ENCODE data around the gene RBM26. TPM values are rescaled to one million over a fixed set of nuclear protein-coding genes. Genes with fewer than 3 reads are reported as not detected.

Gene RBM26
- total RNA-seq, 1 experiment from 2014 or later = 65.7 TPM

DNA sequence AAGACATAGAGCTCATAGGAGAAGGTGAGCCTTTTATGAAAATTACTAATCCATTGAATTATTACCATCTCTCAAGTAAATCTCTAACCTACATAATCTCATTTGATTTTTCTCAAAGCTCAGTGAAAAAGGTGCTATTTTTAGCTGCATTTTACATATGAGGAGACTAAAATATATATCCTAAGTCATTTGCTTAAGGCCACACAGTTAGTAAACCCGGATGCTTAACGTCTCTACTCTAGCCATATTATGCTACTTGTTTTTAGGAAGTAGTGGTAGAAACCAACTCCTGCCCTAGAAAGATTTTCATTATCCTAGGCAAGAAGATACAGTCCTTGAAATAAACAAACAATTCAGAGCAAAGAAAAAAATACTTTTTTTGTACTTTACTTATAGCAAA, 108.9 kb downstream of the RBM26 start:
- Histone ChIP-seq H3K27me3 (replicated peaks; ENCODE audit: insufficient read depth, low read depth, low read length, poor library complexity) (no peaks in the 10 kb centered on the region), H3K4me1 (ENCODE audit: insufficient read depth, low read length, poor library complexity, severe bottlenecking) (no peaks in the 10 kb centered on the region), H3K4me3 (ENCODE audit: low read depth, low read length, poor library complexity, severe bottlenecking) (no peak overlapping the region), H3K9me3 (ENCODE audit: low read depth, low read length, poor library complexity, severe bottlenecking) (no peaks in the 10 kb centered on the region), H3K36me3 (ENCODE audit: insufficient read depth, low read length, poor library complexity, severe bottlenecking) (no peaks in the 10 kb centered on the region), H3K27ac (ENCODE audit: low read depth, low read length, poor library complexity, severe bottlenecking) (no peak overlapping the region)
- no peak for TF ChIP-seq EZH2 (IDR thresholded peaks at IDR 0.05; ENCODE audit: borderline replicate concordance, low read depth, low read length, poor library complexity, severe bottlenecking)
- no peak for TF ChIP-seq CTCF (conservative IDR thresholded peaks at IDR 0.05; ENCODE audit: low read depth, low read length)
- no TSS peak for BruUV-seq (replicated peaks)
- CTCF ChIA-PET = no interaction called here
- no peak for DNase-seq (ENCODE audit: low spot score)
- intact Hi-C loops (cut with micrococcal nuclease; ENCODE audit: unreplicated experiment) = no loop called here
- POLR2A ChIA-PET (ENCODE audit: low non-redundant PET) = no interaction called here

DNA sequence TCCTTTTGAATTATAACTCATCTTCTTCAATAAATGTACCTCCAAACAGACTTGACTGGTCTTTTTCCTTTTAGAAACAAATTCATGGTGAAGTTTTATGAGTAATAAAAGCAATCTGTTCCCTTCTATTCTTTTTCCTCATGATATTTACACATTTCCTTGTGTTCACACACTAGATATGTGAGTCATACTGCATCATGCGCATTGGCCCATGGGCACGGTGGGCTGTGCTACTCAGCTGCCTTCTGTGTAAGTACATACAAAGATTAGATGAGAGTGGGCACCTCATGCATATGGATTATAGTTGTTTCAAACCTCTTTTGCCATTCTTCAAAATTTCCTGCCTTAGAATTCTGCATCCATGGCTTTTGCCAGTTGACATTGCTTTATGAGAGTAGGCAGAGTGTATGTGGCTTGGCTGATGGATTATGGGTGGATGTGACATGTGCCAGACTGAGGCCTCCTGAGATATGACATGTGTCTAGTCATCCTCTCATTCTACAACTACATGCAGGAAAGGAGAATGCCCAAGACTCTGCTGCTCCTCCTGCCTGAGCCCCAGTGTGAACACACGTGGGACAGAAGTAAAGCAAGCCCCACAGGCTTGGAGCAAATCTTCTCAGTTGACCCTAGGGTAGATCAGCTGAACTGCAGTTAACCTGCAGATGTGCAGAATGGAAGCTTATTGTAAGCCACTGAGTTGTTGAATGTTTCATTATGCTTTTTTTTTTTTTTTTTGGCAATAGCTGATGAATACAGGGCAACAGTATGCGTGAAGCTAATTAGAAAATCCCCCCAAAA, 109.9 kb downstream of the RBM26 start:
- no peak overlapping the region for H3K4me3 ChIP-seq (ENCODE audit: low read depth, low read length, poor library complexity, severe bottlenecking)
- H3K27me3 ChIP-seq (replicated peaks; ENCODE audit: insufficient read depth, low read depth, low read length, poor library complexity) = no peaks in the 10 kb centered on the region
- CTCF ChIA-PET = no interaction called here
- BruUV-seq (replicated peaks) = no TSS peak
- no peak overlapping the region for H3K27ac ChIP-seq (ENCODE audit: low read depth, low read length, poor library complexity, severe bottlenecking)
- H3K9me3 ChIP-seq (ENCODE audit: low read depth, low read length, poor library complexity, severe bottlenecking) = no peaks in the 10 kb centered on the region
- POLR2A ChIA-PET (ENCODE audit: low non-redundant PET) = no interaction called here
- no peaks in the 10 kb centered on the region for H3K4me1 ChIP-seq (ENCODE audit: insufficient read depth, low read length, poor library complexity, severe bottlenecking)
- intact Hi-C loops (cut with micrococcal nuclease; ENCODE audit: unreplicated experiment) = no loop called here
- no peak for DNase-seq (ENCODE audit: low spot score)
- H3K36me3 ChIP-seq (ENCODE audit: insufficient read depth, low read length, poor library complexity, severe bottlenecking) = no peaks in the 10 kb centered on the region
- TF ChIP-seq CTCF (conservative IDR thresholded peaks at IDR 0.05; ENCODE audit: low read depth, low read length) = no peak
- no peak for TF ChIP-seq EZH2 (IDR thresholded peaks at IDR 0.05; ENCODE audit: borderline replicate concordance, low read depth, low read length, poor library complexity, severe bottlenecking)

- no peak for DNase-seq (ENCODE audit: low spot score)
- Histone ChIP-seq H3K27ac (ENCODE audit: low read depth, low read length, poor library complexity, severe bottlenecking) (no peak overlapping the region), H3K4me1 (ENCODE audit: insufficient read depth, low read length, poor library complexity, severe bottlenecking) (no peaks in the 10 kb centered on the region), H3K9me3 (ENCODE audit: low read depth, low read length, poor library complexity, severe bottlenecking) (no peaks in the 10 kb centered on the region), H3K27me3 (replicated peaks; ENCODE audit: insufficient read depth, low read depth, low read length, poor library complexity) (no peaks in the 10 kb centered on the region), H3K4me3 (ENCODE audit: low read depth, low read length, poor library complexity, severe bottlenecking) (no peak overlapping the region), H3K36me3 (ENCODE audit: insufficient read depth, low read length, poor library complexity, severe bottlenecking) (no peaks in the 10 kb centered on the region)
- BruUV-seq (replicated peaks) = no TSS peak
- TF ChIP-seq EZH2 (IDR thresholded peaks at IDR 0.05; ENCODE audit: borderline replicate concordance, low read depth, low read length, poor library complexity, severe bottlenecking) (no peak), CTCF (conservative IDR thresholded peaks at IDR 0.05; ENCODE audit: low read depth, low read length) (no peak)
- intact Hi-C loops (cut with micrococcal nuclease; ENCODE audit: unreplicated experiment) = no loop called here
- ChIA-PET POLR2A (ENCODE audit: low non-redundant PET) (no interaction called here), CTCF (no interaction called here)
Observed at GRCh38 chr13:79290595-79291244, 115.3 kb downstream of the RBM26 start.
